HEK293 (cell line): Measurements from ENCODE around the gene FOXE3.

Experiments
- BCL11A ChIP-seq: fragments of 450-650 bp; formaldehyde crosslinking; IDR thresholded peaks from 2 replicates; pipeline ENCODE4 v1.5.1; 2016; ENCODE audit warnings: low read depth, missing biosample characterization, missing genetic modification characterization
- CTCF ChIP-seq: fragments of 450-650 bp; formaldehyde crosslinking; IDR thresholded peaks from 2 replicates; pipeline ENCODE4 v1.5.1; 2016; ENCODE audit warnings: missing biosample characterization, missing genetic modification characterization
- ZNF24 ChIP-seq: fragments of 450-650 bp; formaldehyde crosslinking; IDR thresholded peaks from 2 replicates; pipeline ENCODE4 v1.5.1; 2016; ENCODE audit warnings: missing biosample characterization, missing genetic modification characterization
- ZNF248 ChIP-seq: fragments of 450-650 bp; formaldehyde crosslinking; IDR thresholded peaks from 2 replicates; pipeline ENCODE4 v1.5.1; 2017; ENCODE audit warnings: missing biosample characterization, missing genetic modification characterization
- ZNF544 ChIP-seq: fragments of 450-650 bp; formaldehyde crosslinking; IDR thresholded peaks from 2 replicates; pipeline ENCODE4 v1.5.0; 2017; ENCODE audit warnings: missing biosample characterization, missing genetic modification characterization

- TF ChIP-seq CTCF (no peak), ZNF544 (tag by site-specific recombination) (no peak), ZNF248 (tag by site-specific recombination) (no peak), BCL11A (tag by site-specific recombination) (no peak), ZNF24 (tag by site-specific recombination) (no peak)
Observed at GRCh38 chr1:47412437-47412836, 3.6 kb upstream of the FOXE3 start.
